ENCODE measurements around the gene SAMD3.
"Not testable (repeated sequence)": the region's sequence is repeated elsewhere in the genome, so short reads cannot be mapped to it uniquely, and the experiment has no call there.

Gene SAMD3

DNA sequence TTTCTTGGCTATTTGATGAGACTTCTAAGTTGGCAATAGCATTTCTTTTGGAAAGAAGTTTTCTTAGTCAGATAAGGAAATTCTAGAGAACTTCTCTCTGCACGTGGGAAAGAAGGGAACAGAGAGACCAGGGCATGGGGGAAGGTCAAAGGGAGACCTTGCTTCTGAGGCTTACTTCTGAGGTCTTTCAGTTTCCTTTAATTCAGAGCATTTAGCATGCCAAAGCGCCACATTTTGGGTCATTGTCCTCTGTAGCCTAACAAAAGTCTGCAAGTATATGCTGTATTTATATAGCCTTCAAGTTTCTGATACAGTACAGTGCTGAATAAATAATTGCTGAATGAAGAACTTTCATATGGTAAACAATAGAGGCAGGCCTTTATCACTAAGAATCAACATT lies 95.6 kb downstream of the SAMD3 start:
- DNase-seq, result no peak

DNA sequence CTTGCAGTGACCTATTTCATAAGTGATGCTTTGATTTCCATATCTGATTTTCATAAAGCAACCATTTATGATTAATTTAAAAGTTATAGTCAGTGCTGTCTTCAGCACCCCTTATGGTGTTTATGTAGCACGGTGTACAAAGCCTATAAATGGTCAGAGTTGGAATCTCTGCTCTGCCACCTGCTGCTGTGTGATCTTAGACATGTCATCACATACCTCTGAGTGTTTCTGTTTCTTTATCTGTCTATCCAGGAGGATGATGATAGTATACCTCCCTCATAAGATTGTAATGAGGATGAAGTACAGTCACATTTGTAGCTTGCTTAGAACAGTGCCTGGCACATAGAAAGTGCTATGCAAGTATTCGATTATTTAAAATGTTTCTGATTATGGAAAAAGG lies 100.5 kb downstream of the SAMD3 start:
- no peak for DNase-seq

GRCh38 chr6:130120731-130121130 lies 102.0 kb downstream of the SAMD3 start:
- no peak for DNase-seq

DNA sequence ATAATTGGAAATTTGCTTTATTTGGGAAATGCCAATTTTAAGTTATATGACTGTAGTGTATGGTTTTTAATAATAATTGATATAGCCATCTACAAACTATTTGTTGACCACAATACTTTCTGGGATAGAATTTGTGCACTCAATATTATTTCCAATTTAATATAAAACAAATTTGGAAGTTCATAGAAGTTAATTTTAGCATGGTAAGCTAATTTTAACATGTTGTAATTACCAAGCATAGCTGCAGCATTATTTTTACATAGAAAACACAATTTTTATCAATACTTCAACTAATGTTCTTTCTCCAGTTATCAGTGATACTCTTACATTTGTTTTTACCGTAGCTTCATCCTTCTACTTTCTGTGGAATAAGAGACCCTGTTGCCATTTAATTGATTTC lies 103.5 kb downstream of the SAMD3 start:
- no peak for DNase-seq

- no peak for DNase-seq
These were observed 104.5 kb downstream of the SAMD3 start for GRCh38 chr6:130118236-130118635.

GRCh38 chr6:130117187-130117701 lies 105.5 kb downstream of the SAMD3 start:
- DNase-seq, result not testable (repeated sequence)

- DNase-seq, result no peak
These were observed 106.5 kb downstream of the SAMD3 start for GRCh38 chr6:130116273-130116672.

DNA sequence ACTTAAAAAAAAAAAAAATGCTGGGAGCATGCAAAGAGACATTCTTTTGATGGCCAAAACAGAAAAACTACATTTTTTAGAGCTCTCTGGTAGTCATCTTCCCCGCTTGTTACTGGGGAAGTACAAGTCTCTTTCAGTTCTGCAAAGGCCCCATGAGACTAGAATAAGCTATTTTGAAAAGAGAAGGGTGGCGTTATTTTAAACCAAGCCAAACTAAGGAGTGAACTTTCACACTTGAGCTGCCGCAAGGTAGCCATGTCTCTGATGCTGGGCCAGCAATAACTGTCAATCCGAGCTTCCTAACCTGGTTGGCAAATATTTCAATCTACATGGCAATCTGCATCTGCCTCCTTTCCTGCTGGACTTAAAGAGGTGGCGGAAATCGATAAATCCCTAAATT lies 107.7 kb downstream of the SAMD3 start:
- DNase-seq, result no peak

DNA sequence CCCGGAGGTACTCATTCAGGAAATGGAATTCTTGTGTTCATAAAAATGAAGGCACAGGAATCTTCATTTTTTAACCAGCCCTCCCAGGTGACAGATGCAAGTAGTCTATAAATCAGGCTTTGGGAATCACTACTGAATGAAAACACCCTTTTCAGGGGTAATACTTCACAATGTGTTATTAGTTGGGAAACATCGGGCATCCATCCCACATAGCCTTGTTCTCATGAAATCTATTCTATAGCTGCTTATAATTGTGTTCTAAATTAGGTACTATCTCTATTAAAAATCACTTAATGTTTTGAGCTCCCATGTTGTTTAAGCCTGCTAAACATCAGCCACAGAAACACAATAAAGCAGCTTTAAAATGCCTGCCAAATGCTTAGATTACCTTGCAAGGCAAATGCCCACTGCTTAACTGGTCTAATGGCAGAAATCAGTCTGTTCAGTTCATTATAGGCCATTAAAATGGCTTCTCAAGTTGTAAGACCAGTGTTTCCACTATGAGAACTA lies 109.5 kb downstream of the SAMD3 start:
- no peak for DNase-seq

- no peak for DNase-seq
These were observed 111.7 kb downstream of the SAMD3 start for GRCh38 chr6:130111031-130111430.

GRCh38 chr6:130107710-130108109 lies 115.0 kb downstream of the SAMD3 start:
- DNase-seq, result no peak

- no peak for DNase-seq
These were observed 116.6 kb downstream of the SAMD3 start for GRCh38 chr6:130105996-130106704.

GRCh38 chr6:130099119-130099518 lies 123.6 kb downstream of the SAMD3 start:
- no peak for DNase-seq

- no peak for DNase-seq
These were observed 124.4 kb downstream of the SAMD3 start for GRCh38 chr6:130098317-130098716.
